HepG2 (cell line): ENCODE results near the gene ZBP1. TPM values are rescaled to one million over a fixed set of nuclear protein-coding genes. Genes with fewer than 3 reads are reported as not detected.
A peak's percentile ranks its signal among the peaks of the same experiment; 100 is the strongest.

Source experiments
- ASH2L ChIP-seq: fragments of 300-600, 200-600 bp; sonication (generic); IDR thresholded peaks from 2 replicates; pipeline ENCODE4 v1.7.0; 2017; ENCODE audit warnings: low read depth, mild to moderate bottlenecking, moderate library complexity, mixed read lengths, low read length; ENCODE audit not compliant: insufficient read length
- CAMTA2 ChIP-seq: sonication (generic); formaldehyde crosslinking; IDR thresholded peaks from 2 replicates; pipeline ENCODE4 v1.4.0; 2020; ENCODE audit warnings: mild to moderate bottlenecking, missing genetic modification reagents, borderline replicate concordance
- DDIT3 ChIP-seq: sonication (generic); formaldehyde crosslinking; IDR thresholded peaks from 2 replicates; pipeline ENCODE4 v1.4.0; 2020; ENCODE audit warnings: mild to moderate bottlenecking, missing genetic modification reagents
- E2F2 ChIP-seq: sonication (generic); formaldehyde crosslinking; IDR thresholded peaks from 2 replicates; pipeline ENCODE4 v1.4.0; 2020; ENCODE audit warnings: missing genetic modification reagents, borderline replicate concordance
- HMG20A ChIP-seq: IDR thresholded peaks from 2 replicates; pipeline ENCODE4 v1.6.1; 2016; ENCODE audit warnings: borderline replicate concordance
- JARID2 ChIP-seq: sonication (generic); formaldehyde crosslinking; IDR thresholded peaks from 2 replicates; pipeline ENCODE4 v1.8.1; 2023; ENCODE audit warnings: missing genetic modification reagents, inconsistent platforms; ENCODE audit not compliant: insufficient replicate concordance
- KDM3A ChIP-seq: IDR thresholded peaks from 2 replicates; pipeline ENCODE4 v1.6.1; 2018; ENCODE audit warnings: low read depth, missing compliant biosample characterization
- KIAA2018 ChIP-seq: sonication (generic); formaldehyde crosslinking; IDR thresholded peaks from 2 replicates; pipeline ENCODE4 v1.5.0; 2020; ENCODE audit warnings: mild to moderate bottlenecking, missing genetic modification reagents, borderline replicate concordance
- MIER2 ChIP-seq: IDR thresholded peaks from 2 replicates; pipeline ENCODE4 v1.6.1; 2016; ENCODE audit warnings: missing biosample characterization, missing genetic modification reagents
- PCBP1 ChIP-seq: fragments of 200-400 bp; formaldehyde crosslinking; IDR thresholded peaks from 2 replicates; pipeline ENCODE4 v1.6.1; 2017; ENCODE audit warnings: mild to moderate bottlenecking, low read depth, low read length, borderline replicate concordance
- TEF ChIP-seq: sonication (generic); formaldehyde crosslinking; IDR thresholded peaks from 2 replicates; pipeline ENCODE4 v1.5.0; 2020; ENCODE audit warnings: missing genetic modification reagents
- ZBTB38 ChIP-seq: sonication (generic); formaldehyde crosslinking; IDR thresholded peaks from 2 replicates; pipeline ENCODE4 v1.5.1; 2020; ENCODE audit warnings: mild to moderate bottlenecking, missing genetic modification reagents
- ZFAT ChIP-seq: sonication (generic); formaldehyde crosslinking; conservative IDR thresholded peaks from 2 replicates; pipeline ENCODE4 v1.8.1; 2023; ENCODE audit warnings: missing genetic modification reagents, inconsistent platforms
- ZNF331 ChIP-seq: sonication (generic); formaldehyde crosslinking; IDR thresholded peaks from 2 replicates; pipeline ENCODE4 v1.4.0; 2020; ENCODE audit warnings: missing genetic modification reagents
- ZNF350 ChIP-seq: sonication (generic); formaldehyde crosslinking; IDR thresholded peaks from 2 replicates; pipeline ENCODE4 v1.4.0; 2020; ENCODE audit warnings: mild to moderate bottlenecking, low read depth, missing genetic modification reagents, borderline replicate concordance
- ZNF703 ChIP-seq: sonication (generic); formaldehyde crosslinking; IDR thresholded peaks from 2 replicates; pipeline ENCODE4 v1.5.1; 2020; ENCODE audit warnings: missing genetic modification reagents, mild to moderate bottlenecking, moderate library complexity, borderline replicate concordance
- ZXDC ChIP-seq: sonication (generic); formaldehyde crosslinking; IDR thresholded peaks from 2 replicates; pipeline ENCODE4 v1.5.0; 2020; ENCODE audit warnings: mild to moderate bottlenecking, missing genetic modification reagents
- polyA plus RNA-seq, 8 experiments: library from polyadenylated mRNA; depleted of rRNA in 3 of 8; stranded (reverse) in 7 of 8; unstranded in 1 of 8; fragments of >200 nt; fragmentation: Illumina TruSeq in 4 of 8; extraction: Trizol in 4 of 8; gene quantifications; 2 replicates each; pipeline versions ENCODE4 v1.2.1 to v1.2.3, GENCODE V29; 2011 to 2016; ENCODE audit warnings: low read depth in 4 of 8, missing spikeins in 1 of 8, mixed read lengths in 1 of 8; ENCODE audit not compliant: insufficient read depth in 1 of 8
- total RNA-seq, 5 experiments: library from RNA; depleted of rRNA; stranded (reverse); fragments of >200 nt; fragmentation: Illumina TruSeq; extraction: Trizol; gene quantifications; 2 replicates each; pipeline ENCODE4 v1.2.3, GENCODE V29; 2016; ENCODE audit warnings: low read depth in 1 of 5

The ZBP1 gene
- total and polyA plus RNA-seq, 2 of the 13 experiments (the other 11 are each of a cell fraction or from before 2014, with no cell fraction given) = not detected

- peak; percentile 67; the same call in 1 of the 2 replicates for TF ChIP-seq KIAA2018 (CRISPR knock-in tag)
- no peak for TF ChIP-seq HMG20A (CRISPR knock-in tag)
- TF ChIP-seq ZXDC (CRISPR knock-in tag) = no peak
- TF ChIP-seq PCBP1 = no peak
- TF ChIP-seq ZBTB38 (CRISPR knock-in tag) = no peak; the same call in 1 of the 2 replicates
- peak; percentile 33 for TF ChIP-seq ASH2L
- TF ChIP-seq ZFAT (CRISPR knock-in tag) = no peak
- TF ChIP-seq CAMTA2 (CRISPR knock-in tag) = 0 out of 2 replicates have a peak, but pooled peaks have one; percentile 11
- TF ChIP-seq E2F2 = no peak
- TF ChIP-seq DDIT3 (CRISPR knock-in tag) = no peak
- TF ChIP-seq TEF (CRISPR knock-in tag) = no peak
- no peak for TF ChIP-seq KDM3A (CRISPR knock-in tag)
- no peak for TF ChIP-seq ZNF350 (CRISPR knock-in tag)
- no peak for TF ChIP-seq MIER2 (CRISPR knock-in tag)
- no peak for TF ChIP-seq JARID2 (CRISPR knock-in tag)
- TF ChIP-seq ZNF331 (CRISPR knock-in tag) = no peak
- TF ChIP-seq ZNF703 (CRISPR knock-in tag) = no peak
These were observed 33.3 kb downstream of the ZBP1 start (continued) for GRCh38 chr20:57586943-57587277.
